Liver (tissue), 9 donors: ENCODE results near the gene TGM2. TPM values are rescaled to one million over a fixed set of nuclear protein-coding genes. Genes with fewer than 3 reads are reported as not detected.
"Not testable (repeated sequence)": the region's sequence is repeated elsewhere in the genome, so short reads cannot be mapped to it uniquely, and the experiment has no call there.

Source experiments
- DNase-seq: peaks from one replicate; pipeline ENCODE4 v3.0.0-alpha.2; 2017; ENCODE audit warnings: low spot score
- H3K27ac ChIP-seq, 2 donors: one replicate each; pipeline ENCODE4 v1.7.0; 2013; ENCODE audit warnings: inconsistent platforms in 2 of 2, low read length in 2 of 2, control low read depth in 1 of 2, low read depth in 1 of 2, mild to moderate bottlenecking in 1 of 2
- H3K27me3 ChIP-seq, 4 donors: one replicate each; pipeline versions ENCODE4 v1.6.1 to v1.7.0; 2013; ENCODE audit warnings: low read length in 3 of 4, inconsistent platforms in 1 of 4, mild to moderate bottlenecking in 1 of 4, moderate library complexity in 1 of 4; ENCODE audit not compliant: control insufficient read depth in 4 of 4, insufficient read depth in 4 of 4
- H3K36me3 ChIP-seq, 4 donors: one replicate each; pipeline versions ENCODE4 v1.6.1 to v1.7.0; 2013; ENCODE audit warnings: low read length in 3 of 4, mild to moderate bottlenecking in 3 of 4, low read depth in 1 of 4, moderate library complexity in 1 of 4; ENCODE audit not compliant: control insufficient read depth in 4 of 4, insufficient read depth in 3 of 4
- H3K4me1 ChIP-seq, 4 donors: one replicate each; pipeline versions ENCODE4 v1.6.1 to v1.7.0; 2013; ENCODE audit warnings: low read length in 3 of 4, mild to moderate bottlenecking in 3 of 4, moderate library complexity in 1 of 4; ENCODE audit not compliant: control insufficient read depth in 4 of 4, insufficient read depth in 4 of 4
- H3K4me3 ChIP-seq, 3 donors: one replicate each; pipeline versions ENCODE4 v1.6.1 to v1.7.0; 2013; ENCODE audit warnings: low read length in 3 of 3, control low read depth in 1 of 3, low read depth in 1 of 3, mild to moderate bottlenecking in 1 of 3
- H3K9ac ChIP-seq, 2 donors: one replicate each; pipeline ENCODE4 v1.7.0; 2013; ENCODE audit warnings: low read length in 2 of 2, mild to moderate bottlenecking in 2 of 2, moderate library complexity in 2 of 2, control low read depth in 1 of 2, low read depth in 1 of 2
- H3K9me3 ChIP-seq, 4 donors: one replicate each; pipeline versions ENCODE4 v1.6.1 to v1.7.0; 2013; ENCODE audit warnings: low read length in 3 of 4; ENCODE audit not compliant: control insufficient read depth in 4 of 4
- ATF3 ChIP-seq: IDR thresholded peaks from 2 replicates; pipeline ENCODE4 v1.6.1; 2016; ENCODE audit warnings: antibody characterized with exemption
- CTCF ChIP-seq: fragments of 150-350 bp; IDR thresholded peaks from 2 replicates; pipeline ENCODE4 v1.5.1; 2017; ENCODE audit warnings: improper control_type of control experiment, low read depth, low read length; ENCODE audit not compliant: missing input control
- EGR1 ChIP-seq, 2 donors: IDR thresholded peaks; 2 replicates each; pipeline ENCODE4 v1.6.1; 2016 to 2018; ENCODE audit warnings: antibody characterized with exemption in 2 of 2, low read depth in 2 of 2
- FOXA1 ChIP-seq: IDR thresholded peaks from 2 replicates; pipeline ENCODE4 v1.6.1; 2016; ENCODE audit warnings: antibody characterized with exemption
- FOXA2 ChIP-seq: IDR thresholded peaks from 2 replicates; pipeline ENCODE4 v1.6.1; 2016; ENCODE audit warnings: antibody characterized with exemption
- GABPA ChIP-seq, 2 donors: IDR thresholded peaks in 1 of 2; conservative IDR thresholded peaks in 1 of 2; 2 replicates each; pipeline ENCODE4 v1.6.1; 2016; ENCODE audit warnings: antibody characterized with exemption in 2 of 2, mild to moderate bottlenecking in 1 of 2, moderate library complexity in 1 of 2
- HNF4A ChIP-seq, 2 donors: conservative IDR thresholded peaks; 2 replicates each; pipeline ENCODE4 v1.6.1; 2016; ENCODE audit warnings: antibody characterized with exemption in 2 of 2, mild to moderate bottlenecking in 2 of 2
- JUND ChIP-seq, 2 donors: IDR thresholded peaks; 2 replicates each; pipeline ENCODE4 v1.6.1; 2016; ENCODE audit warnings: antibody characterized with exemption in 2 of 2
- MAX ChIP-seq: IDR thresholded peaks from 2 replicates; pipeline ENCODE4 v1.6.1; 2016; ENCODE audit warnings: antibody characterized with exemption
- NR2F2 ChIP-seq: IDR thresholded peaks from 2 replicates; pipeline ENCODE4 v1.6.1; 2016; ENCODE audit warnings: antibody characterized with exemption
- RXRA ChIP-seq, 2 donors: IDR thresholded peaks; 2 replicates each; pipeline ENCODE4 v1.6.1; 2017 to 2018; ENCODE audit warnings: antibody characterized with exemption in 2 of 2, mild to moderate bottlenecking in 1 of 2
- TAF1 ChIP-seq: conservative IDR thresholded peaks from 2 replicates; pipeline ENCODE4 v1.6.1; 2016; ENCODE audit warnings: antibody characterized with exemption, mild to moderate bottlenecking
- YY1 ChIP-seq: IDR thresholded peaks from 2 replicates; pipeline ENCODE4 v1.6.1; 2016; ENCODE audit warnings: antibody characterized with exemption, mild to moderate bottlenecking
- ZBTB33 ChIP-seq: IDR thresholded peaks from 2 replicates; pipeline ENCODE4 v1.6.1; 2016; ENCODE audit warnings: antibody characterized with exemption
- WGBS: extraction: QIAGEN DNeasy Blood & Tissue Kit; methylation state at CpG from one replicate; pipeline ENCODE4 v1.1.7; 2013; 5-methylcytosine and 5-hydroxymethylcytosine counted together
- polyA plus RNA-seq, 2 donors: library from polyadenylated mRNA; stranded (reverse) in 1 of 2; unstranded in 1 of 2; fragments of 200-250 nt in 1 of 2; fragments of >200 nt in 1 of 2; fragmentation: Nextera tagmentation in 1 of 2; extraction: Ambion mirVana in 1 of 2; gene quantifications; one replicate each; pipeline versions ENCODE4 v1.2.1 to v1.2.3, GENCODE V29; 2013 to 2015
- total RNA-seq, 2 donors: library from RNA; depleted of rRNA; stranded (reverse); fragments of >200 nt; gene quantifications; one replicate each; pipeline ENCODE4 v1.2.3, GENCODE V29; 2014
- donor health status: healthy.
- donor health status: healthy.
- donor health status: healthy.
- donor health status: healthy.
- donor health status: healthy.

Gene TGM2
- total and polyA plus RNA-seq, 4 donors: 106 to 375 (median 190) TPM

GRCh38 chr20:38104285-38104684 is 60.8 kb downstream of the TGM2 start:
- Histone ChIP-seq H3K36me3 (no peaks in the 10 kb centered on the region), H3K4me3 (no peak overlapping the region), H3K9me3 (no peaks in the 10 kb centered on the region), H3K27ac (no peak overlapping the region), H3K27me3 (no peaks in the 10 kb centered on the region), H3K9ac (no peak overlapping the region), H3K4me1 (no peaks in the 10 kb centered on the region)
- WGBS: 23% methylated on average over 1 of the region's 1 CpG
- no peak for DNase-seq
- no peak for TF ChIP-seq CTCF
- TF ChIP-seq HNF4A (conservative IDR thresholded peaks at IDR 0.05): no peak
- no peak for TF ChIP-seq FOXA1
- no peak for TF ChIP-seq ATF3
- TF ChIP-seq MAX: no peak
- no peak for TF ChIP-seq TAF1

- H3K27ac ChIP-seq, H3K36me3 ChIP-seq, H3K9ac ChIP-seq, DNase-seq, H3K9me3 ChIP-seq, H3K27me3 ChIP-seq, H3K4me1 ChIP-seq, H3K4me3 ChIP-seq: not testable (repeated sequence)
- WGBS: 97% methylated on average over 5 of the region's 5 CpGs
These were observed 62.9 kb downstream of the TGM2 start for GRCh38 chr20:38102206-38102605.

GRCh38 chr20:38098952-38099351 is 66.1 kb downstream of the TGM2 start:
- no peak overlapping the region for H3K4me3 ChIP-seq
- WGBS: 87% methylated on average over 1 of the region's 1 CpG
- H3K27ac ChIP-seq: no peak overlapping the region
- no peaks in the 10 kb centered on the region for H3K27me3 ChIP-seq
- H3K36me3 ChIP-seq: no peaks in the 10 kb centered on the region
- H3K9me3 ChIP-seq: no peaks in the 10 kb centered on the region
- TF ChIP-seq YY1 (no peak), MAX (no peak), RXRA (IDR thresholded peaks at IDR 0.05) (no peak), ZBTB33 (no peak), ATF3 (no peak), GABPA (IDR thresholded peaks at IDR 0.05 in 1 of 2, conservative IDR thresholded peaks at IDR 0.05 in 1 of 2) (no peak), HNF4A (conservative IDR thresholded peaks at IDR 0.05) (no peak), FOXA2 (no peak), FOXA1 (no peak), CTCF (no peak), TAF1 (no peak), NR2F2 (no peak), EGR1 (IDR thresholded peaks at IDR 0.05; ENCODE audit: low read depth in 2 of 2) (no peak), JUND (IDR thresholded peaks at IDR 0.05) (no peak)
- peaks cover 0 to 4% (median 2%) of the 10 kb centered on the region in 4 donors for H3K4me1 ChIP-seq
- no peak for DNase-seq
- H3K9ac ChIP-seq: no peak overlapping the region
